Common myeloid progenitor, CD34-positive (primary cell): ENCODE results near the gene ETV7.

ENCODE experiments used
- CTCF ChIA-PET: fragments of 350-600 bp; sonication (Branson Sonifier 250); formaldehyde crosslinking; loops from one replicate; lab custom pipeline; 2021; ENCODE audit warnings: antibody characterized with exemption; lab: Charles Lee
- POLR2A ChIA-PET: fragments of 350-600 bp; sonication (Branson Sonifier 250); formaldehyde crosslinking; loops from one replicate; lab custom pipeline; 2021; ENCODE audit warnings: antibody characterized with exemption; lab: Charles Lee
- DNase-seq, 3 donors: peaks; one replicate each; pipeline versions ENCODE4 v3.0.0 to v3.0.0-alpha.2; 2013
- H3K27ac ChIP-seq, 2 experiments: 1 replicate in 1 of 2; 2 replicates in 1 of 2; pipeline ENCODE4 v1.7.0; 2013; ENCODE audit warnings: inconsistent platforms in 2 of 2, low read length in 2 of 2, mild to moderate bottlenecking in 2 of 2, low read depth in 1 of 2, moderate library complexity in 1 of 2; ENCODE audit not compliant: severe bottlenecking in 2 of 2, insufficient read depth in 1 of 2, poor library complexity in 1 of 2
- H3K27me3 ChIP-seq, 5 experiments: replicated peaks in 2 of 5; 1 replicate in 3 of 5; 2 replicates in 2 of 5; pipeline versions ENCODE4 v1.6.1 to v1.7.0; 2013; ENCODE audit warnings: low read length in 4 of 5, mild to moderate bottlenecking in 2 of 5, moderate library complexity in 2 of 5, inconsistent platforms in 1 of 5; ENCODE audit not compliant: insufficient read depth in 5 of 5, control insufficient read depth in 4 of 5
- H3K36me3 ChIP-seq, 4 experiments: 1 replicate in 2 of 4; 2 replicates in 2 of 4; pipeline versions ENCODE4 v1.6.1 to v1.7.0; 2013; ENCODE audit warnings: low read length in 3 of 4, control low read depth in 1 of 4, mild to moderate bottlenecking in 1 of 4; ENCODE audit not compliant: control insufficient read depth in 4 of 4, insufficient read depth in 4 of 4
- H3K4me1 ChIP-seq, 4 experiments: 1 replicate in 3 of 4; 2 replicates in 1 of 4; pipeline versions ENCODE4 v1.6.1 to v1.7.1; 2013; ENCODE audit warnings: low read length in 3 of 4, mild to moderate bottlenecking in 3 of 4, control low read depth in 1 of 4, inconsistent platforms in 1 of 4, moderate library complexity in 1 of 4; ENCODE audit not compliant: control insufficient read depth in 4 of 4, insufficient read depth in 4 of 4; ENCODE audit errors: control extremely low read depth in 1 of 4
- H3K4me3 ChIP-seq, 7 experiments: 1 replicate in 4 of 7; 2 replicates in 3 of 7; pipeline versions ENCODE4 v1.5.1 to v1.7.0; 2013; ENCODE audit warnings: mild to moderate bottlenecking in 7 of 7, low read length in 6 of 7, moderate library complexity in 6 of 7, inconsistent platforms in 2 of 7, low read depth in 2 of 7, control low read depth in 1 of 7; ENCODE audit not compliant: insufficient read depth in 4 of 7, control insufficient read depth in 1 of 7; ENCODE audit errors: extremely low read depth in 1 of 7
- H3K9me3 ChIP-seq, 5 experiments: 1 replicate in 4 of 5; 2 replicates in 1 of 5; pipeline versions ENCODE4 v1.6.1 to v1.7.1; 2013; ENCODE audit warnings: low read length in 4 of 5, mild to moderate bottlenecking in 2 of 5, inconsistent platforms in 1 of 5, low read depth in 1 of 5, moderate library complexity in 1 of 5; ENCODE audit not compliant: control insufficient read depth in 4 of 5, insufficient read depth in 2 of 5; ENCODE audit errors: control extremely low read depth in 1 of 5
- WGBS: methylation state at CpG from one replicate; pipeline ENCODE4 v1.1.5; 2013; ENCODE audit not compliant: insufficient coverage; 5-methylcytosine and 5-hydroxymethylcytosine counted together

Gene ETV7

GRCh38 chr6:36423101-36423824 is 35.8 kb upstream of the ETV7 start:
- CTCF ChIA-PET, result interaction anchor here (0.7 to 3.4 kb wide), 7 partner anchors 14 to 156 kb away, joined by 3 to 15 read pairs (median 4); partner anchors contain the start of gene KCTD20
- no peaks in the 10 kb centered on the region for H3K27me3 ChIP-seq
- peaks cover 10 to 16% (median 13%) of the 10 kb centered on the region in 4 experiments for H3K4me1 ChIP-seq
- H3K36me3 ChIP-seq, result no peaks in the 10 kb centered on the region
- H3K9me3 ChIP-seq, result no peaks in the 10 kb centered on the region
- POLR2A ChIA-PET, result no interaction called here
- peak overlapping the region; percentile 65 to 89 (median 73) for H3K4me3 ChIP-seq
- WGBS, result under 1% methylated on average over 32 of the region's 51 CpGs
- H3K27ac ChIP-seq, result peak overlapping the region; percentile 61 to 82
- peak; percentile 98 for DNase-seq

DNA sequence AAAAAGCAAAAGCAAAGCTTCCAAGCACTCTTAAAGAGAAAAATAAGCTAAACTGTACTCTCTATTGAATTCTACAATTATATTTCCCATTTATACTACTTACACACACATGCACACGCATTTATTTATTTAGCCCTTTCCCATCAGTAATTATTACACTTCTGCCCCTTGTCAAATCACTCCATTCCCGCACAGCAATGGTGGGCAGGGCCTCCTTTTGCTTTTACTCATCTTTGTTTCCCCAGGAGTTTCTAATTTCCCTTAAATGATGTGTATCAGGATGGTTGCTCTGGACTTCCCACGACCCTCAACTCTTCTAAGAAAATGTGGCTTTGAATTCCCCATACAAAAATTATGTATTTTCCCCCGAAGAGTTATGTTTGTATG is 35.2 kb upstream of the ETV7 start:
- no peak for DNase-seq
- Histone ChIP-seq H3K36me3 (no peaks in the 10 kb centered on the region), H3K27ac (peak overlapping the region; percentile 61 to 74), H3K27me3 (no peaks in the 10 kb centered on the region), H3K9me3 (no peaks in the 10 kb centered on the region), H3K4me1 (peaks cover 10 to 16% (median 13%) of the 10 kb centered on the region in 4 experiments), H3K4me3 (peak overlapping the region in 6 of 7 experiments; percentile 69 to 89 (median 76))
- CTCF ChIA-PET, result interaction anchor here (0.8 to 3.4 kb wide), 5 partner anchors 19 to 157 kb away, joined by 3 to 15 read pairs (median 5); partner anchors contain the start of gene KCTD20
- WGBS, result 67% methylated on average over 1 of the region's 4 CpGs
- POLR2A ChIA-PET, result no interaction called here

GRCh38 chr6:36419310-36419709 is 31.8 kb upstream of the ETV7 start:
- Histone ChIP-seq H3K27me3 (no peaks in the 10 kb centered on the region), H3K9me3 (no peaks in the 10 kb centered on the region), H3K4me1 (peaks cover 10 to 16% (median 13%) of the 10 kb centered on the region in 4 experiments), H3K27ac (no peak overlapping the region), H3K36me3 (no peaks in the 10 kb centered on the region), H3K4me3 (no peak overlapping the region)
- DNase-seq, result no peak
- POLR2A ChIA-PET, result interaction anchor here (0.7 kb wide), 1 partner anchor 50 kb away, joined by 4 read pairs; no protein-coding TSS in a partner anchor
- CTCF ChIA-PET, result interaction anchor here (0.9 to 2.0 kb wide), 5 partner anchors 9 to 324 kb away, joined by 3 to 5 read pairs (median 4); no protein-coding TSS in a partner anchor
- WGBS, result no CpG with 5 or more reads among the region's 1 CpG

GRCh38 chr6:36418558-36418957 is 31.1 kb upstream of the ETV7 start:
- Histone ChIP-seq H3K4me1 (peaks cover 5 to 12% (median 9%) of the 10 kb centered on the region in 4 experiments), H3K36me3 (no peaks in the 10 kb centered on the region), H3K4me3 (no peak overlapping the region), H3K27ac (no peak overlapping the region), H3K9me3 (no peaks in the 10 kb centered on the region), H3K27me3 (no peaks in the 10 kb centered on the region)
- ChIA-PET CTCF (interaction anchor here (0.9 to 2.0 kb wide), 4 partner anchors 11 to 62 kb away, joined by 3 to 5 read pairs (median 4); no protein-coding TSS in a partner anchor), POLR2A (no interaction called here)
- no CpG with 5 or more reads among the region's 3 CpGs for WGBS
- DNase-seq, result no peak

DNA sequence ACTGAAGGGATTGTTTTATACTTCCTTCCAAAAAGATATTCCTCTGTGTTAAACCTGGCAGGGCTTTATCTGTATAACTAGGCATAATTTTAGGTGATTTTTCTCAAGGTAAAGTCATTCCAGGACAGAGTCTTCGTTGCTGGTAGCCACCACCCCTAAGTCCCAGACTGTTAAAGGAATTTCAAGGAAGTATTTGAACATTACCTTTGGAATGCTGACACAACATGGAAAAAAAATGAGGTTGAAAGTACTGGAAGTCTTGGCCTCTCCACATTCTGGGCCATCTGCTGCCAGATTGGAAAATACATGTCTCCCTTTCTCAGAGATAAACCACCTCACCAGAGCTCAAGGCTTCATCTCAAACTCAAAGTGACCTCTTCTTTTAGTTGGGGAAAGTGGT is 27.0 kb upstream of the ETV7 start:
- Histone ChIP-seq H3K4me3 (no peak overlapping the region), H3K27ac (no peak overlapping the region), H3K4me1 (peaks cover 0 to 2% (median 0%) of the 10 kb centered on the region in 4 experiments), H3K27me3 (no peaks in the 10 kb centered on the region), H3K36me3 (no peaks in the 10 kb centered on the region), H3K9me3 (no peaks in the 10 kb centered on the region)
- no peak for DNase-seq
- ChIA-PET POLR2A (no interaction called here), CTCF (interaction anchor here (1.0 to 1.1 kb wide), 2 partner anchors 14 to 18 kb away, joined by 3 read pairs; no protein-coding TSS in a partner anchor)
- WGBS, result no CpG with 5 or more reads among the region's 1 CpG

- Histone ChIP-seq H3K27me3 (no peaks in the 10 kb centered on the region), H3K27ac (no peak overlapping the region), H3K4me3 (no peak overlapping the region), H3K4me1 (peaks cover 0 to 2% (median 0%) of the 10 kb centered on the region in 4 experiments), H3K36me3 (no peaks in the 10 kb centered on the region), H3K9me3 (no peaks in the 10 kb centered on the region)
- POLR2A ChIA-PET, result no interaction called here
- CTCF ChIA-PET, result interaction anchor here (1.0 to 1.1 kb wide), 2 partner anchors 15 to 18 kb away, joined by 3 read pairs; no protein-coding TSS in a partner anchor
- DNase-seq, result no peak
- WGBS, result no CpG with 5 or more reads among the region's 4 CpGs
Observed at GRCh38 chr6:36413489-36414480, 26.3 kb upstream of the ETV7 start.
